ENCODE data around the gene KRT76.
"Not testable (repeated sequence)": the region's sequence is repeated elsewhere in the genome, so short reads cannot be mapped to it uniquely, and the experiment has no call there.

KRT76 gene

DNA sequence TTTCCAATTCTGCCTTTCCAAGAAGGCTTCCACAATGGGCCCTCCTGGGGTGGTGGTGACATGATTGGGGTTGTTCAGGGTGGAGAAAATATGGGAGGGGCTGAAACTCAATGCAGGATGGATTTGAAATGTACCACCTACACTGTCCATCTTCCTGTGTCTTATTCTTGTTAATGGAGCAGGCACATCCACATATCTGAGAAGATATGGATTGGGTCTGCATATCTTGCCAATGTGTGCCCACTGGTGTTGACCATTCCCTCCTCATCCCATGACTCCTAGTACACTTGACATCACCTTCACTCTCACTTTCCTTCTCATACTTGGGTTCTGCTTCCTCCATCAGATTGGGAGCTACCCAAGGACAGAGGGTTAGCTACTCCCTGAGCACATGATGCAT is 7.2 kb downstream of the KRT76 start:
- no peaks in the 10 kb centered on the region for H3K4me1 ChIP-seq (ENCODE audit: insufficient read depth, low read length)
- no peak overlapping the region for H3K9ac ChIP-seq (ENCODE audit: low read depth, low read length)
- H3K9me3 ChIP-seq (ENCODE audit: control insufficient read depth, insufficient read depth, low read length) = no peaks in the 10 kb centered on the region
- no peaks in the 10 kb centered on the region for H3K36me3 ChIP-seq (ENCODE audit: insufficient read depth, low read length)

DNA sequence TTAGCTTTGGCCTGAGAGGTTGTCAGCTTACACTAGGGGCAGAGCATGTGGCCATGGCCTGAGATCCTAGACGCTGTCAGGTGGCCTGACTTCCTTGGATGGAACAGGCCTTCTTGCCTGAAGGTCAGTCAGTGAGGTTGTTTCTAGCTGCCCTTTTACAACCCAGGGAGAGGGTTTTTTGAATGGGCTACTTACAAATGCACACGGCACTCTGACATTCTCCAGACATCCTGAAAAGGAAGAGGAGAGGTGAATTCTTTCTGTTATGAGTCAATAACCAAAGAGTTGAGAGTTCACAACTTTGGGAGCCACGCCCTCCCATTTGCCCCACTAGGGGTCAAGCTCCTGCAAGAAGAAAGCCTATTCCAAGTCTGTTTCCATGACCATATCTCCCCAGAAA is 7.8 kb downstream of the KRT76 start:
- no peaks in the 10 kb centered on the region for H3K36me3 ChIP-seq (ENCODE audit: insufficient read depth, low read length)
- no peaks in the 10 kb centered on the region for H3K9me3 ChIP-seq (ENCODE audit: control insufficient read depth, insufficient read depth, low read length)
- no peaks in the 10 kb centered on the region for H3K4me1 ChIP-seq (ENCODE audit: insufficient read depth, low read length)
- no peak overlapping the region for H3K9ac ChIP-seq (ENCODE audit: low read depth, low read length)

DNA sequence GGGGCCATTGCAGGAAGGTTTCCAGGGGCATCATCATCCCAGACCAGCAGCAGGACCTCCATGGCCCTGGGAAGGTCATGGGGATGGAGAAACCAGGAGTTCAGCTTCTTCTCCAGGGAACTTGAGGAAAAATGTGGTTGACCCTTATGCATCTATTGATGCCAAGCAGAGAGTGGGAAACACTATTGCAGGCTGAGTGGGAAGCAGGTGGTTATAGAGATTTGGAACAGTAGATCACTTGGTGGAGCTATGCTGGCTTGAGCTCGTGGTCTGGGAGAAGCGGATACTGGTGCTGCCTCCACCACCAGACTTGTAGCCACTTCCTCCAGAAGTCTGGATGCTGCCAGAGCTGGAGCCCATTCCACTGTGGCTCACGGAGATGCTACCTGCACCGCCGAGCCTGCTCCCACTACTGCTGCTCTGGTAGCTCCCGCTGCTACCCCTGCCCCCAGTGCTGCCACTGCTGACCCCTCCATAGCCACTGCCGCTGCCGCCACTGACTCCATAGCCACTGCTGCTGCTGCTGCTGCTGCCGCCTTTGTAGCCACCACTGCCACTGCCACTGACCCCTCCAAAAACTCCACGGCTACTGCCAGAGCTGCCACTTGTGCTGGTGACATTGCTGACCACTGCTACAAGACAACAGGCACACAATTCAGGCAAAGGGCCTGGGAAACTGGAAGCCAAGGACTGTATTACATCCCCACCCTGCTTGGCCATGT is 8.5 kb downstream of the KRT76 start:
- no peaks in the 10 kb centered on the region for H3K36me3 ChIP-seq (ENCODE audit: insufficient read depth, low read length)
- no peaks in the 10 kb centered on the region for H3K9me3 ChIP-seq (ENCODE audit: control insufficient read depth, insufficient read depth, low read length)
- H3K9ac ChIP-seq (ENCODE audit: low read depth, low read length) = no peak overlapping the region
- H3K4me1 ChIP-seq (ENCODE audit: insufficient read depth, low read length) = no peaks in the 10 kb centered on the region

DNA sequence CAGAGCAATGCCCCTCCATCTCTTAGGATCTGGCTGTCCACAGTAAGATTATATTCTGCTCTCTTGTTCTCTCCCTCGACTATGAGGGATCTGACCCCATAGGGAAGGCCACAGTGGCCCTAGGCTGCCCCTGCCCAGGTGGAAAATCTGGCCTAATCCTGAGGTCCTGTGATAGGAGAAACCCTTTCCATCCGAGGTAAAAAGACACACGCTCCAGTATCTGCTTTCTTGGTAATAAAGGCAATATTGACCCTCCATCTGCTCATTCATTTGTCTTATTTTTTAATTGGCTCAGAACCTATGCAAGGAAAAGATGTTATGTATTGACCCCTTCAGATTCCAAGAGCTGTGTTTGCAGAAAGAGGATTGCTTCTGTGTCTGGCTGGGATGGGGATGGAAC is 9.7 kb downstream of the KRT76 start:
- Histone ChIP-seq H3K36me3 (ENCODE audit: insufficient read depth, low read length) (no peaks in the 10 kb centered on the region), H3K9me3 (ENCODE audit: control insufficient read depth, insufficient read depth, low read length) (no peaks in the 10 kb centered on the region), H3K9ac (ENCODE audit: low read depth, low read length) (no peak overlapping the region), H3K4me1 (ENCODE audit: insufficient read depth, low read length) (no peaks in the 10 kb centered on the region)

DNA sequence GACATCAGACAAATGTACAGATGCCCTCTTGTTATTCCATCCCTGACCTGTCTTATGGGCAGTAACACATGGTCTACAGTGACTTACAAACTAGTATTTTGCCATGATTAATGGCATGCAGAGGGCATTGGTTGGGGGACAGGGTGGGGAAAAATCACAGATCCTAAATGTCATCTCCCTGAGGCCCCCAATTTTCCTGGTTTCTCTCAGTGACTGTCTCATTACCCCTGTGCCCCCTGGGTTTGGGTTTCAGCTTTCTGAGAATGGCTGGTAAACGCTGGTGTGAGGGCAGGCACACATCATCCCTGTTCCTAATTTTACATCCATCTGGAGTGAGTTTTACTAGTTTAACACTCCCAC is 10.1 kb downstream of the KRT76 start:
- no peaks in the 10 kb centered on the region for H3K36me3 ChIP-seq (ENCODE audit: insufficient read depth, low read length)
- no peak overlapping the region for H3K9ac ChIP-seq (ENCODE audit: low read depth, low read length)
- H3K4me1 ChIP-seq (ENCODE audit: insufficient read depth, low read length) = no peaks in the 10 kb centered on the region
- H3K9me3 ChIP-seq (ENCODE audit: control insufficient read depth, insufficient read depth, low read length) = no peaks in the 10 kb centered on the region

DNA sequence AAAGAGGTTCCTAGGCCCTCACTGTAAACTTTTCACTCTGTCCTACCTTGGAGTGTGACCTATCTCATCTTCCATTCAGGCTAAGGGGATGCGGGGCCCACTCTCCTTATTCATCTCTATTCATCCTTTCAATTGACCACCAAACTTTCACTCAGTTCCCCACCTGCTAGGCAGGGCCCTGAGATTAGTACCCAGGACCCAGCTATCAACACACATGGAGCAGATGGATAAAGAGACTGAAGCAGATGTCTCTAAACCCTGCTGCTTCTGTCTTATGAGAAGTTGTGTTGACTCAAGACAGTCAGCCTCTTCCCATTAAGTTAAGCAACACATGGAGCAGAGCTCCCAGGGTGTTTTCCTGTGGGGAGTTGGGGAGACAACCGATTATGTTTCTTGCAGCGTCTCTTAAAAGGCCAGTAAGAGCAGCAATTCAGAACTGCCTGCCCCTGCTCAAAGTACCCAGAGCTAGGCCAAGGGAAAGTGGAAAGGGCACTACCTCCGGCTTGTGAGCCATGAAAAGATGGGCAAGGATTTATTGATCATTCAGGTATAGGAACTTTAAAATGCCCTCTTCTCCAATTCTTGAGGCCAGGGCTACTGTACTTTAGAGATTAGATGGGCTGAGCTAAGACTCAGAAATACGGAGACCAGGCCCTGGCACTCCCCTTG is 10.7 kb downstream of the KRT76 start:
- no peaks in the 10 kb centered on the region for H3K4me1 ChIP-seq (ENCODE audit: insufficient read depth, low read length)
- H3K36me3 ChIP-seq (ENCODE audit: insufficient read depth, low read length) = no peaks in the 10 kb centered on the region
- H3K9me3 ChIP-seq (ENCODE audit: control insufficient read depth, insufficient read depth, low read length) = no peaks in the 10 kb centered on the region
- no peak overlapping the region for H3K9ac ChIP-seq (ENCODE audit: low read depth, low read length)

DNA sequence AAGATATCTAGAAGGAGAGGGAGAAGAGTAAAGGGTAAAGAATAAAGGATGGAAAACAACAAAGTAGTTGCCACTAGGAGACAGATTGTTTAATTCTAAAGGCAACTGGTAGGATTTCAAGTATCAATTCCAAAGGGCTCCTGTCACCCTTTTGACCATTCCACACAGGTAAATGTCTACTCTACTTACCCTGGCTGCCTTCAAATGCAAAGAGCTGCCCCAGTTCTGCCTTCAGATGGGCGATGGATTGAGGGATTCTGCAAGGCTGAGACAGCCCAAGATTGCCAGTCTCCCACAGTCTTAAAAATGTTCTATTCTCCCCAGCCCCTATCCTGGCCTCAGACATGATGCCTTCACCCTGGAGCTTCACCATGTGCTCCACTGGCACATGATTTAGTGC is 11.4 kb downstream of the KRT76 start:
- no peaks in the 10 kb centered on the region for H3K4me1 ChIP-seq (ENCODE audit: insufficient read depth, low read length)
- H3K9me3 ChIP-seq (ENCODE audit: control insufficient read depth, insufficient read depth, low read length) = no peaks in the 10 kb centered on the region
- H3K9ac ChIP-seq (ENCODE audit: low read depth, low read length) = no peak overlapping the region
- H3K36me3 ChIP-seq (ENCODE audit: insufficient read depth, low read length) = no peaks in the 10 kb centered on the region

DNA sequence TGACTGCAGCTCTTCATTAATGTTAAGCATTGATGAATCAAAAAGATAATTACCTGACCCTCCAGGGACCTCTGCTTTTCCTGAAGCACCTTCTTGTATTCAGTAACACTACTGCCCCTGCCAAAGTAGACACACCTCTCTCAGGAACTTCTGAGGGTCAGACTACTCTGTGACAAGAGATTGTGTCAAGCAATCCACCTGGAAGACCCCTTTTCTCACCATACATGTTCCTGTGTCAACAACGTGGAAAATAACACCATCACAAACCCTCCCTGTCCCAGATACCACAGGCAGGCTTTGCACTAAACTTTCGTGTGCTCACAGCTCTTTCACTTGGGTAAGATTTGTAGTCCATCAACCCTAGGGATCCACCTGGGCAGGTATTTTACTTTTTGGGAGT is 13.2 kb downstream of the KRT76 start:
- H3K4me1 ChIP-seq (ENCODE audit: insufficient read depth, low read length) = no peaks in the 10 kb centered on the region
- no peak overlapping the region for H3K9ac ChIP-seq (ENCODE audit: low read depth, low read length)
- H3K36me3 ChIP-seq (ENCODE audit: insufficient read depth, low read length) = no peaks in the 10 kb centered on the region
- H3K9me3 ChIP-seq (ENCODE audit: control insufficient read depth, insufficient read depth, low read length) = no peaks in the 10 kb centered on the region

DNA sequence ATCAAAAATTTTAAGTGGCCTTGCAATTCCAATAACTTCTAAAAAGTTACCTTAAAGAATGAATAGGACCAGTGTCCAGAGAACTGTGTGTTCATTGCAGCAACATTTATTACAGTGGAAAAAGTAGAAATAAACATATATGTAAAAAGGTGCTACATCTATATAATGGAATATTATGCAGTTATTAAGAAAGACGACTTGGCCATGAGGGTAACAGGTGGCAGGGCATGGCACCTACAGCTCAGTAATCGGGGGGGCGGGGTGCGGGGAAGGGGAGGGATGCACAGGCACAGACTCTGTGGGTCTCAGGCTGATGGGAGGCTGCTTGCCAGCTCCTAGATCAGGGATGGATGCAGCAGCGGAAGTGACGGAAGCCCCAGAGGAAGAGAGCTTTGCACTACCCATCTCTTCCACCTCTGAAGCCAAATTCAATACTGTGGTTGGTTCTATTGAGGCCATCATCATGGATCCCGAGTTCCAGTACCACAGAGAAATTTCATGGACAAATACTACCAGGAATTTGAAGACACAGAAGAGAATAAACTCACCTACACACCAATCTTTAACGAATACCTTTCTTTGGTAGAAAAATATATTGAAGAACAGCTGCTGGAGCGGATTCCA is 14.0 kb downstream of the KRT76 start:
- Histone ChIP-seq H3K36me3 (ENCODE audit: insufficient read depth, low read length) (no peaks in the 10 kb centered on the region), H3K4me1 (ENCODE audit: insufficient read depth, low read length) (no peaks in the 10 kb centered on the region), H3K9me3 (ENCODE audit: control insufficient read depth, insufficient read depth, low read length) (no peaks in the 10 kb centered on the region; the same call in 1 of the 2 replicates), H3K9ac (ENCODE audit: low read depth, low read length) (no peak overlapping the region)

DNA sequence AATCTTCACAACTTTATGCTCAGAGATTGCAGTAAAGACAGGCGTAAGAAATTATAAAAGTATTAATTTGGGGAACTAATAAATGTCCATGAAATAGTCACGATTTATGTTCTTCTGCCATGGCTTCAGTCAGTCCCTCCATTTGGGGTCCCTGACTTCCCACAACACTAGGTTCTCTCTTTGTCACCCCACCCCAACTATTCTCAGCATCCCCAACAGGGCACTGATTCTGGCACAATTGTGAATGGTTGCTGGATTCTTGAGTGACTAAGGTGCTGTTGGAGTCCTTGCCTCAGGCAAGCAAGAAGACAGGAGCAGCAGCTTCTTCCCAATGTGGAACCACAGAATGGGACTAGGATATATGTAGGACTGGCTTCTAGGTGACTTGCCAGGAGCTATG is 15.3 kb downstream of the KRT76 start:
- H3K9me3 ChIP-seq (ENCODE audit: control insufficient read depth, insufficient read depth, low read length) = no peaks in the 10 kb centered on the region; the same call in 1 of the 2 replicates
- H3K36me3 ChIP-seq (ENCODE audit: insufficient read depth, low read length) = no peaks in the 10 kb centered on the region
- H3K4me1 ChIP-seq (ENCODE audit: insufficient read depth, low read length) = no peaks in the 10 kb centered on the region
- no peak overlapping the region for H3K9ac ChIP-seq (ENCODE audit: low read depth, low read length)

DNA sequence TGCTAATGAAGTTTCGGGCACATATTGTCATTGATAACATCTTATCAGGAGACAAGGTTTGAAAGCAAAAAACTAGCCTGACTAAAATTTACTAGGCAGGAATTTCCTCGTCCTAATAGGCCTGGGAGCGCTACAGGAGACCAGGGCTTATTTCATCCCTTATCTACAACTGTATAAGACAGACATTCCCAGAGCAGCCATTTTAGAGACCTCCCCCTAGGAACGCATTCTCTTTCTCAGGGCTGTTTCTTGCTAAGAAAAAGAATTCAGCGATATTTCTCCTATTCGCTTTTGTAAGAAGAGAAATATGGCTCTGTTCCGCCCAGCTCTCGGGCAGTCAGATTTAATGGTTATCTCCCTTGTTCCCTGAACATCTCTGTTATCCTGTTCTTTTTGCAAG is 15.9 kb downstream of the KRT76 start:
- not testable (repeated sequence) for H3K4me1 ChIP-seq (ENCODE audit: insufficient read depth, low read length); H3K36me3 ChIP-seq (ENCODE audit: insufficient read depth, low read length); H3K9me3 ChIP-seq (ENCODE audit: control insufficient read depth, insufficient read depth, low read length); H3K9ac ChIP-seq (ENCODE audit: low read depth, low read length)

DNA sequence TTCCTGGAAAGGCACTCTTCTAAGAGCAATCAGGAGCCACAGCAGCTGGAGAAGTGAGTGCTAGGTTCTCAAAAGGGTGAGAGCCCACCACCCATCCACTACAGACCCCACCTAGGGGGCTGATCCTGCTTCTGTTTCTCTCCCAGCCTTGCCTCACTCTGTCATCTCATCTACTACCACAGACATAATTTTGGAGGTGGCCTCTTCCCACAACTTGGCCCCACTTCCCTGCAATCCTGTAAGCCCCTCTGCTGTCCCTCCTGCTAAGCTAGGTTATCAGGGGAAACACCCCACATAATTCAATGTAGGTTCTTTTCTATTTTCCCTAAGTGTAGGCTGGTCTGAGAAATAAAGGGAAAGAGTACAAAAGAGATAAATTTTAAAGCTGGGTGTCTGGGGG is 16.5 kb downstream of the KRT76 start:
- Histone ChIP-seq H3K9ac (ENCODE audit: low read depth, low read length) (no peak overlapping the region), H3K9me3 (ENCODE audit: control insufficient read depth, insufficient read depth, low read length) (no peaks in the 10 kb centered on the region; the same call in 1 of the 2 replicates), H3K4me1 (ENCODE audit: insufficient read depth, low read length) (no peaks in the 10 kb centered on the region), H3K36me3 (ENCODE audit: insufficient read depth, low read length) (no peaks in the 10 kb centered on the region)

DNA sequence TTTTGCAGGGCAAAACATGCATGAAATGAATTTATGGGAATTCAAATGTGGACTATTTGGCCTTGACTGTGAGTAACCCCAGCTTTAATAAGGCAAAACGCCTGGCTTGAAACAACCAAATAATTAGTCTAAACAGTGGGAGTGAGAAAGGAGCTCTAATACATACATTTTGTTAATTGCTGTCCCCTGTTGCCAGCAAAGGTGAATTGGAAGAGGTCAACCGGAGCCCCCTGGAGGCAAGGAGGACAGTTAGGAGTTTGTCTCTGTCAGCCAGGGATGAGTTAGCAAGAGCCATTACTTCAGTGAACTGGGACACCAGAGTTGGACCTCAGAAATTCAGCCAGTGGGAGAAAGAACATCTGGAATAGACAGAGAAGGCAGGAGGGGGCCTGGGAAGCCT is 17.4 kb downstream of the KRT76 start:
- Histone ChIP-seq H3K4me1 (ENCODE audit: insufficient read depth, low read length) (no peaks in the 10 kb centered on the region), H3K36me3 (ENCODE audit: insufficient read depth, low read length) (no peaks in the 10 kb centered on the region), H3K9me3 (ENCODE audit: control insufficient read depth, insufficient read depth, low read length) (no peaks in the 10 kb centered on the region; the same call in 1 of the 2 replicates), H3K9ac (ENCODE audit: low read depth, low read length) (no peak overlapping the region)

DNA sequence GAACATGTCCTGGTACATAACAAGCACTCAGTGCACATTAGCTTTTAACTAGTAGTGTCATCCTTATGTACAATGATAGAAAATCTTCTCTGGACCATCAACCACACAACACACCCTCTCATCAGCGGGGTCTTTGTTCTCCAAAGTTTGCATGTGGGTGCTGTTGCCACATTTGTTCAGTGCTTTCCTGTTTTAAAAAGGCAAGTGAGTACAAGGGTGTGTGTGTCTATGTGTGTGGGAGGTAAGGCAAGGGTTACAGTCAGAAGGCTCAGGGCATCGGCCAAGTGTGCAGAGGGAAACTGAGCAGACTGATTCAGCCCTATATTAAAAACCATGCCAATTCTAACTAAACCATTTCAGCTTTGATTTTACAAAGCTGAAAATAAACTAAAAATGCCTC is 17.9 kb downstream of the KRT76 start:
- H3K9ac ChIP-seq (ENCODE audit: low read depth, low read length) = no peak overlapping the region
- H3K9me3 ChIP-seq (ENCODE audit: control insufficient read depth, insufficient read depth, low read length) = no peaks in the 10 kb centered on the region; the same call in 1 of the 2 replicates
- no peaks in the 10 kb centered on the region for H3K36me3 ChIP-seq (ENCODE audit: insufficient read depth, low read length)
- no peaks in the 10 kb centered on the region for H3K4me1 ChIP-seq (ENCODE audit: insufficient read depth, low read length)

Measured in ES-I3 (cell line).